Frontal cortex (tissue), 4 donors: ENCODE measurements around the gene MRPS27. TPM values are rescaled to one million over a fixed set of nuclear protein-coding genes. Genes with fewer than 3 reads are reported as not detected.

Experiments
- DNase-seq, 2 donors: peaks; one replicate each; pipeline ENCODE4 v3.0.0; 2012; ENCODE audit warnings: low spot score in 2 of 2
- FAIRE-seq: peaks from 2 replicates; lab custom pipeline; 2012; peaks lifted over from hg19 to GRCh38; lab: Jason Lieb, UNC
- total RNA-seq: library from RNA; depleted of rRNA; stranded (reverse); fragments of >200 nt; gene quantifications from one replicate; pipeline ENCODE4 v1.2.3, GENCODE V29; 2014
- donor health status: control.
- donor health status: control.
- donor health status: control.

MRPS27 gene
- total RNA-seq, 1 donor from 2014 or later, result 69.3 TPM

DNA sequence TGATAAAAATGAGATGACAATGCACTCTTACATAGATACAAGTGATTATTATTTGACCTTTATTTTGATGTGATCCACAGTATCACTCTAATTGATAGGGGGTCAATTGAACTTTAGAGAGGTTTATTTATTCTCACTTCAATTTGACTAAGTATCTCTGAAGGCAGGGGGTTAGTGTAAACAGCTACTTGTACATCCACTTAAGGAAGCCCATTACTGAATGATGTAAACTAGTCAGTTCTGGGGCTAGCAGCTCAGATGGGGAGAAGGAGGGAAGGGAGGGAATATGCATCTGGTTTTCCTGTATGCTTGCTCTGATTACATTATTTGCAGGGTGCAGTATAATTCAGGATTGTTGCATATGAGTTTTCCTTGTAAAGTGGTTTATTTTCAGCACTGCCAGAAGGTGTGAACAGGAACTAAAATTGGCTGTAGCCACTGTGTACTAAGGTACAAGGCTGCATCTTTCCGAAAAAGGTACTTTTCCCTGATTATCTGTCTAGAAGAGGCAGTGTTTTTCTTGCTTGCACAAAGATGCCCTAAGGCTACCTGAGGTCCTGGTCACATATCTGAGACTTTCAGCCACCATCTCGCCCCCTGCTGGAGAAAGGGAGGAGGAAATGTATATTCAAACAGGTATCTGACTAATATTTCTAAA lies 51.2 kb downstream of the MRPS27 start:
- FAIRE-seq (no peak), DNase-seq (no peak)

DNA sequence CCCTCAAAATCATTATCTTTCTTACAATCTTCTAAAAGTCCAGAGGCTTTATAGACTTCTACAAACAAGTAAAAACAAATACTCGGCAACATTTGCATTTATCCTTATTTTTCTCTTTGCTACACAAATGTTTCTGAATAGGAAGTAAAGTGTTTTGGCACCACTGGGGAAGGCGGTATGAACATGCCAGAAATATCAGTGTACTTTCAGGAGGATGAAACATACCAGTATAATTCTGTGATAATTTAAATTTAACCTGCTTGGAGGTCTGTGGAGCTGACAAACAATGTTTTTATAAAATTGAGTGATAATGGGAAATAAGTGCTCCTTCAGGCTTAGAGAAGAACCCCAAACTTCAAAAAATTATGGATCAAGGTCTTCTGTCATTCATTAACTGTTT lies 51.8 kb downstream of the MRPS27 start:
- DNase-seq (no peak), FAIRE-seq (no peak)

GRCh38 chr5:72267685-72268084 lies 52.4 kb downstream of the MRPS27 start:
- DNase-seq, result no peak
- FAIRE-seq, result no peak

DNA sequence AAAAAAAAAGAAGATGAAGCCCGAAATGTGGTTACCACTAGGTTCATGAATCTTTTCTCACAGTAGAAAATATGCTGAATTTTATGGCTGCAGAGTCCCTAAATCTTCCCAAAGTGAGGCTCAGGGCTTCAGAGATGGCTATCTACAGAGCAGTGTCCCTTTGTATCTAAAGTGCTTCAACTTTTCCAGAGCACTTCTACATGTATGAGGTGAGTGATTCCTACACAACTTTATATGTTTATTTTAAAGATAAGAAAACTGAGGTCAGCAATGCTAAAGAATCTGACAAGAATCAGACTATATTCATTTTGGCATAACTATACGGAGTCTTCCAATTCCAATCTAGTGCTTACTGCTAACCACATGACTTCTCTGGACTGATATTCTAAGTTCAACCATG lies 53.2 kb downstream of the MRPS27 start:
- FAIRE-seq (no peak), DNase-seq (no peak)

DNA sequence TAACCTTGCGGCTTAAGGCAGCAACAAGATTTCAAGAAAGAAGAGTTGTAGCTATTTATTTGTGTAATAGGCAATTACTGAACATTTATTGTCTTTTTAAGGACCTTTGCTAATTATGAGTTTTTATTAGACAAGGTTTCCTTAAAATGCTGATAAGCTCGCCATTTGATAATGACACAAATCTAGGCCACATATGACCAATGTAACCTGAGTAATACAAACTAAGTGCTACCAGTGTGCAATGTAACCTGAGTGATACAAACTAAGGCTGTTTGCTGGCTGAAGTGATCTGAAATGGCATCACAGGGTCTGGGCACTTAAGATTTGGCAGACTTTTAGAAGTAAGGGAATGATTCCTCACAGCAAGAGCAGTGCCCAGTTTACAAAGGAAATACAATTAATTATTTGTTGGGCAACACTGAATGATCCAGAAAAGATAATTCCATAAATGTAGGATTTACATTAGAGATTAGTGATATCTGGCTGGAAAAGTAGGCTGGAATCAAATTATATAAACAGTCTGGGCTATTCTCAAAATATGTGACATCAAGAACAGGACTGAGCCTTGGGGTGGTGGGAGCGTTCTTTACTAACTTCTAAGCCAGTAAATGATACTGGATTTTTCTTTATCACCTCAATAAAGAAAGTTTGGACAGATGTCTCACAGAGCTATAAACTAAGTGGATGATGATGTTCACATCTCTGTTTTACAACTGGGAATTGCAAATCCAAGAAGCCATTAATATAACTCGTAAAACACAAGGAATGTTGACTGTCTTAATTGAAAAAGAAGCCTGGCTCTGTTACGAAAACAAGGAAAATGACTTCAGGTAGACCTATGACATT lies 54.8 kb downstream of the MRPS27 start:
- FAIRE-seq (no peak), DNase-seq (no peak)

- DNase-seq, result no peak
- no peak for FAIRE-seq
Observed at GRCh38 chr5:72256536-72256935, 63.5 kb downstream of the MRPS27 start.

DNA sequence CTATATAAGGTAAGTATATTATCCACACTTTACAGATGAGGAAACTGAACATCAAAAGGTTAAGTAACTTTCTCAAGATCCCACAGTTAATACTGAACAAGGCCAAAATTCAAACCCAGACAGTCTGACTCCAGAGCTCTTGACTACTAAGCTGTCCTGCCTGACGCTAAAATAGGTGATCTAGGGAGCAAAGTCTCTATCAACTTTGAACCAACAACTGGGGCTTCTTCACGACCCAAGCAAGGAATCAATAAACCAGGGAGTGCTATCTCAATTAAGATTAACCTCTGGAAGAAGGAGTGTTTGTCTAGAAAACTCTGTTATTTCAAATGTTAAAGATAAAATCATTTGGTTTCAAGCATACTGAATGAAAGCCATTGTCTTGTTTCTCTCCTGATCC lies 64.4 kb downstream of the MRPS27 start:
- DNase-seq, result no peak
- no peak for FAIRE-seq

DNA sequence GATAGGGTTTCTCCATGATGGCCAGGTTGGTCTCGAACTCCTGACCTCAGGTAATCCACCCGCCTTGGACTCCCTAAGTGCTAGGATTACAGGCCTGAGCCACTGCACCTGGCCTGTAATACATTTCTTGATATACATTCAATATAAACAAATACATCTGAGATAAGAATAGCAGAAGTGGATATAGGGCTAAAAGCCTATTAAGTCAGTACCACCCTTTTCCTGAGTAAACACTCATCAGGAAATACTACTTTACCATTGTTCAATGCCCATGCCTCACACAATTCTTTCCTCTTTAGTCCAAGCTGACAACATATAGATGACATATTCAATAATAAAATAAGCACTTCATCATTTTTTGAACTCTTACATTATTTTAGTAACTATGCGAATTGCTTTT lies 64.8 kb downstream of the MRPS27 start:
- FAIRE-seq (no peak), DNase-seq (no peak)

DNA sequence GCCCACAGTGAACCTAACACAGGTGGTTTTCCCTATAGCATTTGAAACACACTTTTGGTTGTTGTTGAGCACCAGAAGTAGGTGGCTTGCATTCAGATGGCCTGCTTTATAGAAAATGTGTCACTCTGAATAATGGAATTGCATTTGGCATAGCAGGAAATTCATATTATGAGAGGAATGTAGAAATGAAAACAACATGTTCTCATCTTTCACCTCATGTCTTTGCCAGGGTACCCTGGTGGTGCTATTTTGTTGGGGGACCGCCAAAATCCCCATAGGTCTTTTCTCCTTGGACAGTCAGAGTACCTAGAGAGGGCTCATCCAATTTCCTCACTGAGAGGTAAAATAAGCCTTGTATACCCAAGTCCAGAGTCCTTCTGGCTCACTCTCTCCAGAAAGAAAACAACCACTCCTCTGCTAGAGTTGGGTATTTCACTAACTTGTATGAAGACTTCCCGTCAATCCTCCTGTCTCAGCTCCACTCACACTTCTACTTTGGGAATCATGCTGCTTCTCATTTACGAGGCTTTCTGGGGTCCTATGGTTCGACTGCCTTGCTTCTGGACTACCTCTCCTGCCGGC lies 67.4 kb downstream of the MRPS27 start:
- FAIRE-seq (no peak), DNase-seq (no peak)

- no peak for DNase-seq
- FAIRE-seq, result no peak
Observed at GRCh38 chr5:72252008-72252407, 68.0 kb downstream of the MRPS27 start.

GRCh38 chr5:72251386-72251785 lies 68.7 kb downstream of the MRPS27 start:
- FAIRE-seq (no peak), DNase-seq (no peak)

DNA sequence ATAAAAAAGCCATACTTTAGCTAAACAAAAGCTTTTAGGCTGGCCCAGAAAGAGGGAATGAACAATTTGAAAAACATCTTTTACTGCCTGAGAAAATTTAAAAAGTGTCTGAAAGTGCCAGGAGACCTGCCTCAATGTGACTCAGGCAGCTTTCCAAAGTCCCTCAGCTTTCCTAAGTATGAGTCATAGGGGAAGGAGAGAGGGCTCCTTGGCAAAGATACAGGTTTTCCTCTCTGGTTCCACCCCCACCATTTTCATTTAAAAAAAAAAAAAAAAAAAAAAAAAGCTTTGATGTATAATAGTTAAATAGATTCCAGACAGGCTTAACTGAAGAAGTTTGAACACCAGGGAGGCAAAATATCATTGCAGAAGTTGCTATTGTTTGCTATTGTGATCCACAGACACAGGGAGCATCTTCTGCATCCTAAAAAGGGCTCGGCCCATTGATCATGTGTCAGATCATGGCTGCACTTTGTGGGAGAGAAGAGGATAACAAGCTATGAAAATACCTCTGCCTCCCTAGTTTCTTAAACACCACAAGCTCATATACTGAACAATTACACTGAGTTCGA lies 71.5 kb downstream of the MRPS27 start:
- FAIRE-seq, result no peak
- DNase-seq, result peak in 1 of 2 donors; percentile 47

DNA sequence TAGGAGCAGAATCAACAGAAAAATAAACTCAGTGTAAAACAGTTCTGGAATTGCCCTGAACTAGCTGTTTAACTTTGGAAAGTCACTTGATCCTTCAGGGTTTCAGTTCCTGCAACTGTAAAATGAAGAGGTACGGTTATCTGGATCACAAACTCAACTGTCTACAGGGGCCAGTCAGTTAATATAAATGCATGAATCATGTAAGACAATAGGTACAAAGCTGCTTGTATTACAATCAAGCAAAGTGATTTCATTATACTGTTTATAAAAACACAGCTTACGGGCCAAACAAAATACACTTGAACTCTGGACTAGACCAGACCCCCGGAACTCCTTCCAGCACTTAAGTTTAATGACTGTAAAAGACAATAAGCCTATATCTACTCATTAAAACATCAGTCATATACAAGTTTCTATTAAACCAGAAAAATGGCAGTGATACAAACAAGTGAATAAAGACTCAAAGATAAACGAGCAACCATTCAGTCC lies 73.0 kb downstream of the MRPS27 start:
- FAIRE-seq, result no peak

GRCh38 chr5:72245951-72246532 lies 74.0 kb downstream of the MRPS27 start:
- FAIRE-seq, result no peak
- no peak for DNase-seq

More for the DNA sequence above, 73.0 kb downstream of the MRPS27 start:
- no peak for DNase-seq

- DNase-seq, result no peak
Observed at GRCh38 chr5:72245546-72245945, 74.5 kb downstream of the MRPS27 start.

GRCh38 chr5:72244862-72245371 lies 75.1 kb downstream of the MRPS27 start:
- FAIRE-seq (no peak), DNase-seq (no peak)

More at GRCh38 chr5:72245546-72245945, 74.5 kb downstream of the MRPS27 start:
- FAIRE-seq, result no peak

DNA sequence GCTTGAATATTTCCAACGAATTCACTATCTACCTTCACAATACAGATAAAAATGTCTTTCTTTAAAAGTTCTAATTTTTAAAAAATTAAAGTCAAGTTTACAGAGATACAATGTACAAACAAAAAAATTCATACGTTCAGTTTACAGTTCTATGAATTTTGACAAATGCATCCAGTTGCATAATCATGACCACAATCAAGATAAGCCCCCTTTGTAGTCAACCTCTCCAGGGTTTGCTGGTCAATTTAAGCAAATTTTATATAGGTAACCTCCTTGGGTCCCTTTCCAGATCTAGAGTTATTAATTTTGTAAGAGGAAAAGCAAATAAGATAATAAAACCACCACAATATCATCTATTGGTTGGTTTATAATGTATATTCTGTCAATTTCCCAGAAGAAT lies 76.3 kb downstream of the MRPS27 start:
- FAIRE-seq (no peak), DNase-seq (no peak)

GRCh38 chr5:72242796-72243475 lies 77.1 kb downstream of the MRPS27 start:
- FAIRE-seq (no peak), DNase-seq (no peak)

- FAIRE-seq (no peak), DNase-seq (peak in 1 of 2 donors; percentile 5)
Observed at GRCh38 chr5:72241346-72242003, 78.6 kb downstream of the MRPS27 start.
